Endodermal cell (in vitro differentiated cells): ENCODE measurements around the gene VAV1. TPM values are rescaled to one million over a fixed set of nuclear protein-coding genes. Genes with fewer than 3 reads are reported as not detected.

Experiments
- DNase-seq: peaks from one replicate; pipeline ENCODE4 v3.0.0-alpha.2; 2017
- H3K27ac ChIP-seq: 2 replicates; pipeline ENCODE4 v1.5.1; 2013; ENCODE audit warnings: mild to moderate bottlenecking, low read depth, low read length, moderate library complexity
- H3K27me3 ChIP-seq: 2 replicates; pipeline ENCODE4 v1.6.1; 2013; ENCODE audit warnings: mild to moderate bottlenecking, low read length, moderate library complexity; ENCODE audit not compliant: insufficient read depth, control insufficient read depth, poor library complexity, severe bottlenecking
- H3K36me3 ChIP-seq: 2 replicates; pipeline ENCODE4 v1.7.0; 2013; ENCODE audit warnings: mild to moderate bottlenecking, low read length, moderate library complexity; ENCODE audit not compliant: control insufficient read depth, insufficient read depth
- H3K4me1 ChIP-seq: one replicate; pipeline ENCODE4 v1.7.0; 2013; ENCODE audit warnings: low read length; ENCODE audit not compliant: control insufficient read depth, insufficient read depth
- H3K4me3 ChIP-seq: 2 replicates; pipeline ENCODE4 v1.5.1; 2013; ENCODE audit warnings: mild to moderate bottlenecking, low read length, moderate library complexity
- H3K9ac ChIP-seq: 2 replicates; pipeline ENCODE4 v1.6.1; 2013; ENCODE audit warnings: mild to moderate bottlenecking, low read length, moderate library complexity; ENCODE audit not compliant: poor library complexity, severe bottlenecking; ENCODE audit errors: extremely low read depth
- H3K9me3 ChIP-seq: 2 replicates; pipeline ENCODE4 v1.6.1; 2013; ENCODE audit warnings: mild to moderate bottlenecking, low read length, moderate library complexity; ENCODE audit not compliant: control insufficient read depth
- H3K27ac Mint-ChIP-seq: 2 replicates; pipeline ENCODE4 v1.8.0; 2020; ENCODE audit warnings: mixed read lengths
- H3K27me3 Mint-ChIP-seq: 2 replicates; pipeline ENCODE4 v1.8.0; 2021; ENCODE audit warnings: mild to moderate bottlenecking, mixed read lengths; ENCODE audit not compliant: insufficient read depth
- H3K36me3 Mint-ChIP-seq: 2 replicates; pipeline ENCODE4 v1.8.0; 2020; ENCODE audit warnings: low read depth, mixed read lengths
- H3K4me1 Mint-ChIP-seq: 2 replicates; pipeline ENCODE4 v1.8.0; 2020; ENCODE audit warnings: mixed read lengths
- H3K4me3 Mint-ChIP-seq: 2 replicates; pipeline ENCODE4 v1.8.0; 2020; ENCODE audit warnings: mild to moderate bottlenecking, moderate library complexity, mixed read lengths
- H3K9me3 Mint-ChIP-seq: 2 replicates; pipeline ENCODE4 v1.8.0; 2020; ENCODE audit warnings: mild to moderate bottlenecking, mixed read lengths
- CTCF ChIP-seq: fragments of 200-600 bp; sonication (generic); conservative IDR thresholded peaks from 2 replicates; pipeline ENCODE4 v1.5.0; 2021; ENCODE audit warnings: antibody characterized with exemption, mild to moderate bottlenecking
- WGBS, 2 experiments: methylation state at CpG; one replicate each; pipeline versions ENCODE4 v1.1.5 to v1.1.7; 2013; ENCODE audit warnings: missing lambda C conversion rate in 2 of 2, mixed read lengths in 1 of 2; ENCODE audit not compliant: insufficient coverage in 1 of 2, insufficient read length in 1 of 2; 5-methylcytosine and 5-hydroxymethylcytosine counted together
- total RNA-seq, 2 donors: library from RNA; stranded (reverse); fragmentation: NEBNext Ultra II Directional in 1 of 2; extraction: Animal tissue kit (Norgen Biotek cat#: 25700) in 1 of 2; gene quantifications; 2 replicates in 1 of 2; 3 replicates in 1 of 2; pipeline ENCODE4 v1.2.1, GENCODE V29; 2021

VAV1 gene
- total RNA-seq, 2 donors from 2014 or later: not detected

- H3K4me1 Mint-ChIP-seq: no peaks in the 10 kb centered on the region
- no peaks in the 10 kb centered on the region for H3K4me1 ChIP-seq
- H3K27ac ChIP-seq: no peak overlapping the region
- H3K36me3 Mint-ChIP-seq: peaks cover 2% of the 10 kb centered on the region
- no peak for DNase-seq
- WGBS, 2 experiments: 63 to 83% methylated on average over 4 of the region's 4 CpGs
- H3K4me3 Mint-ChIP-seq: no peak overlapping the region
- no peak for TF ChIP-seq CTCF
- H3K9ac ChIP-seq: no peak overlapping the region
- H3K27ac Mint-ChIP-seq: no peak overlapping the region
- H3K27me3 ChIP-seq: no peaks in the 10 kb centered on the region
- peaks cover 89% of the 10 kb centered on the region for H3K9me3 Mint-ChIP-seq
- H3K9me3 ChIP-seq: peaks cover 71% of the 10 kb centered on the region
- no peaks in the 10 kb centered on the region for H3K36me3 ChIP-seq
- no peaks in the 10 kb centered on the region for H3K27me3 Mint-ChIP-seq
- H3K4me3 ChIP-seq: no peak overlapping the region
Measured at GRCh38 chr19:6877766-6878165, 105.3 kb downstream of the VAV1 start.

GRCh38 chr19:6886277-6886897 lies 113.9 kb downstream of the VAV1 start:
- Histone ChIP-seq H3K27me3 (no peaks in the 10 kb centered on the region), H3K4me3 (no peak overlapping the region), H3K27ac (no peak overlapping the region), H3K4me1 (no peaks in the 10 kb centered on the region), H3K36me3 (no peaks in the 10 kb centered on the region), H3K9me3 (peaks cover 65% of the 10 kb centered on the region), H3K9ac (no peak overlapping the region)
- no peak for DNase-seq
- no peaks in the 10 kb centered on the region for H3K4me1 Mint-ChIP-seq
- peaks cover 3% of the 10 kb centered on the region for H3K36me3 Mint-ChIP-seq
- H3K27me3 Mint-ChIP-seq: no peaks in the 10 kb centered on the region
- H3K4me3 Mint-ChIP-seq: no peak overlapping the region
- H3K27ac Mint-ChIP-seq: no peak overlapping the region
- peaks cover 75% of the 10 kb centered on the region for H3K9me3 Mint-ChIP-seq
- TF ChIP-seq CTCF: no peak
- WGBS, 2 experiments: 69 to 71% methylated on average over 6 to 7 of the region's 7 CpGs

GRCh38 chr19:6887316-6887715 lies 114.8 kb downstream of the VAV1 start, which contains the start of gene ADGRE1:
Gene ADGRE1 (plus strand): TSS chr19:6887579. CDS start chr19:6887609, 30 bp downstream.
- Histone ChIP-seq H3K9me3 (peaks cover 67% of the 10 kb centered on the region), H3K27ac (no peak within 1 kb of the TSS), H3K9ac (no peak within 1 kb of the TSS), H3K36me3 (no peaks in the 10 kb centered on the region), H3K27me3 (no peaks in the 10 kb centered on the region), H3K4me1 (no peaks in the 10 kb centered on the region), H3K4me3 (no peak within 1 kb of the TSS)
- 53% methylated on average over 4 of the region's 4 CpGs; no CpG with 5 or more reads in 1 of the 2 experiments for WGBS, 2 experiments
- DNase-seq: no peak
- Mint-ChIP-seq H3K4me1 (no peaks in the 10 kb centered on the region), H3K27ac (no peak within 1 kb of the TSS), H3K9me3 (peaks cover 78% of the 10 kb centered on the region), H3K4me3 (no peak within 1 kb of the TSS), H3K27me3 (no peaks in the 10 kb centered on the region), H3K36me3 (peaks cover 3% of the 10 kb centered on the region)
- no peak for TF ChIP-seq CTCF
